K562 (cell line): ENCODE measurements around the gene RNF39. TPM values are rescaled to one million over a fixed set of nuclear protein-coding genes. Genes with fewer than 3 reads are reported as not detected.

Experiments
- ATAC-seq: fragments of 200-7000 bp; cut with Tn5 transposase; 3 replicates; pipeline ENCODE4 v1.9.1; 2020; ENCODE audit warnings: moderate library complexity
- BruUV-seq: library from RNA; stranded (reverse); fragments of 400-500 nt; replicated peaks from 2 replicates; lab custom pipeline; 2021; lab: Mats Ljungman, UMichigan
- CTCF ChIA-PET: fragments of 300-600 bp; formaldehyde crosslinking; extraction: SDS; loops from one replicate; lab custom pipeline; 2021; ENCODE audit warnings: low intra/inter-chr PET ratio; lab: Yijun Ruan, JAX
- POLR2A ChIA-PET: fragments of 300-600, 350-650 bp; sonication (Branson Sonifier 250); formaldehyde crosslinking; extraction: SDS; loops from one replicate; lab custom pipeline; 2021; ENCODE audit warnings: antibody characterized with exemption, inconsistent platforms; lab: Yijun Ruan, JAX
- DNase-seq, 4 experiments: peaks; one replicate each; pipeline versions ENCODE4 v3.0.0 to v3.0.0-alpha.2; 2011 to 2018; ENCODE audit warnings: low spot score in 3 of 4, mixed read lengths in 3 of 4; ENCODE audit errors: extremely low read depth in 1 of 4
- FAIRE-seq: peaks from 2 replicates; lab custom pipeline; 2011; peaks lifted over from hg19 to GRCh38; lab: Jason Lieb, UNC
- H2AFZ ChIP-seq: 2 replicates; pipeline ENCODE4 v1.6.0; 2011; ENCODE audit warnings: low read depth, low read length, control low read depth, inconsistent platforms
- H3K27ac ChIP-seq: fragments of 200-600 bp; 3 replicates; pipeline ENCODE4 v1.8.0; 2011; ENCODE audit warnings: low read depth, mild to moderate bottlenecking, control low read depth, inconsistent platforms, low read length, moderate library complexity, mixed read lengths; ENCODE audit errors: extremely low read depth
- H3K27me3 ChIP-seq, 2 experiments: fragments of 300-600 bp in 1 of 2; 2 replicates in 1 of 2; 3 replicates in 1 of 2; pipeline versions ENCODE4 v1.6.0 to v1.8.0; 2011; ENCODE audit warnings: inconsistent platforms in 2 of 2, low read length in 2 of 2, mild to moderate bottlenecking in 1 of 2, mixed read lengths in 1 of 2, moderate library complexity in 1 of 2; ENCODE audit not compliant: control insufficient read depth in 2 of 2, insufficient read depth in 2 of 2
- H3K36me3 ChIP-seq: fragments of 300-600 bp; 3 replicates; pipeline ENCODE4 v1.8.0; 2011; ENCODE audit warnings: mild to moderate bottlenecking, low read length, inconsistent platforms; ENCODE audit not compliant: control insufficient read depth, insufficient read depth
- H3K4me1 ChIP-seq, 2 experiments: fragments of 200-600 bp in 1 of 2; replicated peaks in 1 of 2; 2 replicates in 1 of 2; 3 replicates in 1 of 2; pipeline versions ENCODE4 v1.5.1 to v1.8.0; 2011; ENCODE audit warnings: inconsistent platforms in 2 of 2, low read length in 2 of 2, mild to moderate bottlenecking in 1 of 2, mixed read lengths in 1 of 2, moderate library complexity in 1 of 2; ENCODE audit not compliant: control insufficient read depth in 2 of 2, insufficient read depth in 2 of 2
- H3K4me2 ChIP-seq: 2 replicates; pipeline ENCODE4 v1.6.1; 2011; ENCODE audit warnings: low read length, control low read depth, inconsistent platforms, mixed read lengths; ENCODE audit not compliant: insufficient read depth
- H3K4me3 ChIP-seq: fragments of 200-600 bp; sonication (generic), shearing (Covaris generic); 2 replicates; pipeline ENCODE4 v1.5.1; 2016; ENCODE audit warnings: control low read depth, inconsistent platforms
- H3K79me2 ChIP-seq: fragments of 200-600 bp; 3 replicates; pipeline ENCODE4 v1.8.0; 2011; ENCODE audit warnings: low read length, inconsistent platforms; ENCODE audit not compliant: control insufficient read depth, insufficient read depth
- H3K9ac ChIP-seq, 2 experiments: 2 replicates each; pipeline versions ENCODE4 v1.6.0 to v1.6.1; 2011; ENCODE audit warnings: low read depth in 2 of 2, low read length in 2 of 2, control low read depth in 1 of 2, inconsistent platforms in 1 of 2, mild to moderate bottlenecking in 1 of 2, mixed read lengths in 1 of 2; ENCODE audit not compliant: insufficient read depth in 1 of 2
- H3K9me1 ChIP-seq: one replicate; pipeline ENCODE4 v1.6.0; 2011; ENCODE audit warnings: inconsistent platforms, mild to moderate bottlenecking, low read length, moderate library complexity; ENCODE audit not compliant: control insufficient read depth, insufficient read depth
- H3K9me3 ChIP-seq: replicated peaks from 2 replicates; pipeline ENCODE4 v1.5.1; 2011; ENCODE audit warnings: low read depth, low read length, inconsistent platforms; ENCODE audit not compliant: control insufficient read depth, insufficient read depth
- H4K20me1 ChIP-seq: replicated peaks from 2 replicates; pipeline ENCODE4 v1.6.1; 2011; ENCODE audit warnings: low read length, inconsistent platforms, mixed read lengths; ENCODE audit not compliant: control insufficient read depth, insufficient read depth
- CBFA2T3 ChIP-seq: fragments of 450-650 bp; IDR thresholded peaks from 2 replicates; pipeline ENCODE4 v1.6.1; 2017
- CEBPG ChIP-seq, 3 experiments: fragments of 200-800 bp in 1 of 3; sonication (Bioruptor generic) in 1 of 3; sonication (generic) in 1 of 3; formaldehyde crosslinking in 1 of 3; IDR thresholded peaks in 2 of 3; conservative IDR thresholded peaks in 1 of 3; 2 replicates each; pipeline versions ENCODE4 v1.6.1 to v1.8.0; 2016 to 2022; ENCODE audit warnings: missing compliant biosample characterization in 2 of 3, missing genetic modification characterization in 2 of 3, mild to moderate bottlenecking in 1 of 3, missing genetic modification reagents in 1 of 3
- ETV5 ChIP-seq: sonication (generic); formaldehyde crosslinking; IDR thresholded peaks from 2 replicates; pipeline ENCODE4 v1.4.0; 2020; ENCODE audit warnings: low read depth, mild to moderate bottlenecking, missing genetic modification reagents
- KLF1 ChIP-seq: fragments of 450-650 bp; IDR thresholded peaks from 2 replicates; pipeline ENCODE4 v1.6.1; 2016; ENCODE audit warnings: missing genetic modification characterization, missing compliant biosample characterization
- MAX ChIP-seq: sonication (generic); formaldehyde crosslinking; IDR thresholded peaks from 2 replicates; pipeline ENCODE4 v1.9.0; 2022; ENCODE audit warnings: mild to moderate bottlenecking, missing genetic modification reagents
- MYC ChIP-seq, 2 experiments: fragments of 250-450 bp in 1 of 2; sonication (Bioruptor Pico) in 1 of 2; IDR thresholded peaks; 2 replicates each; pipeline versions ENCODE4 v1.5.1 to v1.6.1; 2012 to 2021; ENCODE audit warnings: low read depth in 2 of 2, borderline replicate concordance in 1 of 2, improper control_type of control experiment in 1 of 2, low read length in 1 of 2, mild to moderate bottlenecking in 1 of 2, moderate library complexity in 1 of 2
- SPI1 ChIP-seq: IDR thresholded peaks from 2 replicates; pipeline ENCODE4 v1.6.1; 2011; ENCODE audit warnings: low read depth, low read length, control low read depth, borderline replicate concordance
- U2AF1 ChIP-seq: fragments of 200-400 bp; formaldehyde crosslinking; optimal IDR thresholded peaks from 2 replicates; pipeline ENCODE3; 2017; ENCODE audit warnings: mild to moderate bottlenecking, low read depth, low read length, moderate library complexity
- ZFP36 ChIP-seq: fragments of 150-350 bp; IDR thresholded peaks from 2 replicates; pipeline ENCODE4 v1.6.1; 2018; ENCODE audit warnings: low read length, low read depth; ENCODE audit not compliant: partially characterized antibody
- WGBS: fragments of 100-300 bp; shearing (Covaris generic); methylation state at CpG from one replicate; pipeline ENCODE4 v1.1.6; 2016; ENCODE audit warnings: low coverage, mixed read lengths; ENCODE audit not compliant: insufficient coverage; ENCODE audit errors: missing lambda C conversion rate; 5-methylcytosine and 5-hydroxymethylcytosine counted together
- in situ Hi-C: fragments of 300-500 bp; cut with MboI; formaldehyde crosslinking; loops from 4 replicates; pipeline ENCODE4 v1.15.0; 2018; ENCODE audit warnings: inconsistent platforms, mixed read lengths
- intact Hi-C: fragments of 100-400 bp; cut with micrococcal nuclease; formaldehyde crosslinking; loops from 2 replicates; pipeline ENCODE4 v1.14.2; 2022
- polyA plus RNA-seq, 8 experiments: library from polyadenylated mRNA; depleted of rRNA in 4 of 8; stranded (reverse) in 5 of 8; unstranded in 3 of 8; fragments of >200 nt; fragmentation: Nextera tagmentation in 2 of 8; fragmentation: Illumina TruSeq in 1 of 8; extraction: Ambion mirVana in 2 of 8; extraction: Trizol in 1 of 8; gene quantifications; 2 replicates each; pipeline versions ENCODE4 v1.2.1 to v1.2.3, GENCODE V29; 2011 to 2014; ENCODE audit warnings: inconsistent platforms in 1 of 8, missing spikeins in 1 of 8
- total RNA-seq, 7 experiments: library from RNA; depleted of rRNA in 6 of 7; stranded (reverse); fragments of >200 nt in 6 of 7; fragmentation: Illumina TruSeq in 2 of 7; extraction: Trizol in 2 of 7; gene quantifications; 2 replicates each; pipeline versions ENCODE4 v1.2.1 to v1.2.3, GENCODE V29; 2011 to 2021; ENCODE audit warnings: low replicate concordance in 1 of 7
- TF ChIP-seq, protein P1 (sequence below): IDR thresholded peaks from 2 replicates; pipeline ENCODE4 v1.6.1; 2012; ENCODE audit warnings: low read depth, low read length, improper control_type of control experiment, borderline replicate concordance
- TF ChIP-seq, protein P2 (sequence below): sonication (generic); formaldehyde crosslinking; IDR thresholded peaks from 2 replicates; pipeline ENCODE4 v1.8.0; 2022; ENCODE audit warnings: mild to moderate bottlenecking, missing genetic modification reagents

The RNF39 gene
- total and polyA plus RNA-seq, 9 of the 15 experiments (the other 6 are each of a cell fraction or from before 2014, with no cell fraction given): not detected

- TF ChIP-seq ZFP36: peak; percentile 13
- TF ChIP-seq, protein P1, sequence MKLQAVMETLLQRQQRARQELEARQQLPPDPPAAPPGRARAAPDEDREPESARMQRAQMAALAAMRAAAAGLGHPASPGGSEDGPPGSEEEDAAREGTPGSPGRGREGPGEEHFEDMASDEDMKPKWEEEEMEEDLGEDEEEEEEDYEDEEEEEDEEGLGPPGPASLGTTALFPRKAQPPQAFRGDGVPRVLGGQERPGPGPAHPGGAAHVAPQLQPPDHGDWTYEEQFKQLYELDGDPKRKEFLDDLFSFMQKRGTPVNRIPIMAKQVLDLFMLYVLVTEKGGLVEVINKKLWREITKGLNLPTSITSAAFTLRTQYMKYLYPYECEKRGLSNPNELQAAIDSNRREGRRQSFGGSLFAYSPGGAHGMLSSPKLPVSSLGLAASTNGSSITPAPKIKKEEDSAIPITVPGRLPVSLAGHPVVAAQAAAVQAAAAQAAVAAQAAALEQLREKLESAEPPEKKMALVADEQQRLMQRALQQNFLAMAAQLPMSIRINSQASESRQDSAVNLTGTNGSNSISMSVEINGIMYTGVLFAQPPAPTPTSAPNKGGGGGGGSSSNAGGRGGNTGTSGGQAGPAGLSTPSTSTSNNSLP: peak; percentile 93; the same call in 1 of the 2 replicates
- TF ChIP-seq ETV5 (CRISPR knock-in tag): no peak
- no peak for TF ChIP-seq SPI1
Observed at GRCh38 chr6:30061092-30061857, 14.3 kb downstream of the RNF39 start, which contains the start of gene POLR1H (continued).

DNA sequence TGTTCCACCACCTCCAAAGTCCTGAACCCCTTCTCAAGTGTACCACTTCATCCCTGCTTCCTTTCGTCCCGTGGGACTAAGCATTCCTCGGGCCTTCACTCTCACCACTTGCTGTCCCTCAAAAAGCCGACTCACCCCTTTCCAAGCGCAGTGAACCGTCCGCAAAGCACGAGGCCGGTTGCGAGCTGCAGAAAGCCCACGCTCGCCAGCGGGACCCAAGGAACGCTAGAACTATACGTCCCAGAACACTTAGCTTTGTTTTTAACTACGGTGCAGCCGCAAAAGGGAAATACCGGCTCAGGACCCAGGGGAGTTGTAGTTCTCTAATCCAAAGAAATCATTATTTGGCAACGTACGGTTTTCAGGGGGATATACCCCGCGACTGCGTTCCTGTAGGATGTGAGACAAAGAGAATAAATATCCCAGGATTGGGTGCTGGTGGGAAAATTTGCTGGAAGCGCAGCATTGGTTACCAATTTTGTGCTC is 14.9 kb downstream of the RNF39 start:
- intact Hi-C loops (loop anchor here (5.0 to 10.0 kb wide), 2 partner anchors 93 to 284 kb away; partner anchors contain the start of gene RPP21), in situ Hi-C loops (no loop called here)
- Histone ChIP-seq H3K4me3 (peak overlapping the region; percentile 79), H3K9me3 (no peaks in the 10 kb centered on the region), H4K20me1 (no peaks in the 10 kb centered on the region), H3K9ac (peak overlapping the region; percentile 96 to 98), H2AFZ (peak overlapping the region; percentile 94), H3K4me1 (peaks cover 0 to 14% of the 10 kb centered on the region in 2 experiments; a peak in 3 of 5 replicates), H3K4me2 (peak overlapping the region; percentile 93), H3K27me3 (no peaks in the 10 kb centered on the region), H3K79me2 (peaks cover 53% of the 10 kb centered on the region), H3K36me3 (peaks cover 34% of the 10 kb centered on the region), H3K27ac (peak overlapping the region; percentile 85), H3K9me1 (no peaks in the 10 kb centered on the region)
- peak; percentile 49 to 58 (median 56) for DNase-seq
- BruUV-seq: TSS peak; percentile 81
- ChIA-PET CTCF (no interaction called here), POLR2A (interaction anchor here (0.6 to 2.2 kb wide), 14 partner anchors 11 to 510 kb away, joined by 3 to 10 read pairs (median 4); no protein-coding TSS in a partner anchor)
- WGBS: under 1% methylated on average over 24 of the region's 24 CpGs
- no peak for FAIRE-seq
- peak; percentile 26; the same call in 2 of the 3 replicates for ATAC-seq
- TF ChIP-seq KLF1 (0 out of 2 replicates have a peak, but pooled peaks have one; percentile 4), U2AF1 (no peak), MAX (CRISPR knock-in tag) (peak; percentile 80), MYC (IDR thresholded peaks at IDR 0.05; ENCODE audit: low read depth, low read length) (peak; percentile 42; the same call in 1 of the 2 replicates), MYC (CRISPR knock-in tag; IDR thresholded peaks at IDR 0.05; ENCODE audit: borderline replicate concordance, low read depth) (no peak), CBFA2T3 (no peak), CEBPG (CRISPR knock-in tag; IDR thresholded peaks at IDR 0.05) (no peak), CEBPG (tag; conservative IDR thresholded peaks at IDR 0.05 in 1 of 2, IDR thresholded peaks at IDR 0.05 in 1 of 2) (no peak)
- TF ChIP-seq, protein P2, sequence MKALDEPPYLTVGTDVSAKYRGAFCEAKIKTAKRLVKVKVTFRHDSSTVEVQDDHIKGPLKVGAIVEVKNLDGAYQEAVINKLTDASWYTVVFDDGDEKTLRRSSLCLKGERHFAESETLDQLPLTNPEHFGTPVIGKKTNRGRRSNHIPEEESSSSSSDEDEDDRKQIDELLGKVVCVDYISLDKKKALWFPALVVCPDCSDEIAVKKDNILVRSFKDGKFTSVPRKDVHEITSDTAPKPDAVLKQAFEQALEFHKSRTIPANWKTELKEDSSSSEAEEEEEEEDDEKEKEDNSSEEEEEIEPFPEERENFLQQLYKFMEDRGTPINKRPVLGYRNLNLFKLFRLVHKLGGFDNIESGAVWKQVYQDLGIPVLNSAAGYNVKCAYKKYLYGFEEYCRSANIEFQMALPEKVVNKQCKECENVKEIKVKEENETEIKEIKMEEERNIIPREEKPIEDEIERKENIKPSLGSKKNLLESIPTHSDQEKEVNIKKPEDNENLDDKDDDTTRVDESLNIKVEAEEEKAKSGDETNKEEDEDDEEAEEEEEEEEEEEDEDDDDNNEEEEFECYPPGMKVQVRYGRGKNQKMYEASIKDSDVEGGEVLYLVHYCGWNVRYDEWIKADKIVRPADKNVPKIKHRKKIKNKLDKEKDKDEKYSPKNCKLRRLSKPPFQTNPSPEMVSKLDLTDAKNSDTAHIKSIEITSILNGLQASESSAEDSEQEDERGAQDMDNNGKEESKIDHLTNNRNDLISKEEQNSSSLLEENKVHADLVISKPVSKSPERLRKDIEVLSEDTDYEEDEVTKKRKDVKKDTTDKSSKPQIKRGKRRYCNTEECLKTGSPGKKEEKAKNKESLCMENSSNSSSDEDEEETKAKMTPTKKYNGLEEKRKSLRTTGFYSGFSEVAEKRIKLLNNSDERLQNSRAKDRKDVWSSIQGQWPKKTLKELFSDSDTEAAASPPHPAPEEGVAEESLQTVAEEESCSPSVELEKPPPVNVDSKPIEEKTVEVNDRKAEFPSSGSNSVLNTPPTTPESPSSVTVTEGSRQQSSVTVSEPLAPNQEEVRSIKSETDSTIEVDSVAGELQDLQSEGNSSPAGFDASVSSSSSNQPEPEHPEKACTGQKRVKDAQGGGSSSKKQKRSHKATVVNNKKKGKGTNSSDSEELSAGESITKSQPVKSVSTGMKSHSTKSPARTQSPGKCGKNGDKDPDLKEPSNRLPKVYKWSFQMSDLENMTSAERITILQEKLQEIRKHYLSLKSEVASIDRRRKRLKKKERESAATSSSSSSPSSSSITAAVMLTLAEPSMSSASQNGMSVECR: peak; percentile 4; the same call in 1 of the 2 replicates
